ENCODE data around the gene RNF183. TPM values are rescaled to one million over a fixed set of nuclear protein-coding genes. Genes with fewer than 3 reads are reported as not detected.

RNF183 gene
- total RNA-seq, 1 donor from 2014 or later: not detected

DNA sequence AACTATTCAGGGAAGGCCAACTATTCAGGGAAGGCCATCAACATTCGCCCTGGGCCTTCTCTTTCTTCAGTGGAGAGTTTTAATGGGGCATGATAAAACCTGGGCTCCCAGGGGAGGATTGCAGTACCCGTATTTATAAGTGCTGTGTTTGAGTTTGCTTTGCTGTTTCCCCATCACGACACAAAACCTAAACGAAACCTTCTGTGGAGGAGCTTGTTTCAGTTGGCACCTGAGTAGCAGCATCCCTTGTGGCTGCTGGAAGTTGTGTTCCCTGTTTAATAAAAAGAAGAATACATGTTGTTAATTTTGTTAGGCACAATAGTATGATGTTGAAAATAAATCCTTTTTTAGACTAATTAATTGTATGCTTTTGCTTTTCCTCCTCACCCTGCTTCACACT is 28.6 kb upstream of the RNF183 start:
- Mint-ChIP-seq H3K4me1 (no peaks in the 10 kb centered on the region), H3K9me3 (no peaks in the 10 kb centered on the region), H3K27ac (no peak overlapping the region), H3K36me3 (ENCODE audit: low read depth) (no peaks in the 10 kb centered on the region), H3K27me3 (no peaks in the 10 kb centered on the region), H3K4me3 (no peak overlapping the region)
- DNase-seq: no peak
- CTCF ChIA-PET: no interaction called here
- ATAC-seq (ENCODE audit: low read depth): no peak
- POLR2A ChIA-PET: no interaction called here
- intact Hi-C loops (cut with micrococcal nuclease): no loop called here
- TF ChIP-seq, protein P1, sequence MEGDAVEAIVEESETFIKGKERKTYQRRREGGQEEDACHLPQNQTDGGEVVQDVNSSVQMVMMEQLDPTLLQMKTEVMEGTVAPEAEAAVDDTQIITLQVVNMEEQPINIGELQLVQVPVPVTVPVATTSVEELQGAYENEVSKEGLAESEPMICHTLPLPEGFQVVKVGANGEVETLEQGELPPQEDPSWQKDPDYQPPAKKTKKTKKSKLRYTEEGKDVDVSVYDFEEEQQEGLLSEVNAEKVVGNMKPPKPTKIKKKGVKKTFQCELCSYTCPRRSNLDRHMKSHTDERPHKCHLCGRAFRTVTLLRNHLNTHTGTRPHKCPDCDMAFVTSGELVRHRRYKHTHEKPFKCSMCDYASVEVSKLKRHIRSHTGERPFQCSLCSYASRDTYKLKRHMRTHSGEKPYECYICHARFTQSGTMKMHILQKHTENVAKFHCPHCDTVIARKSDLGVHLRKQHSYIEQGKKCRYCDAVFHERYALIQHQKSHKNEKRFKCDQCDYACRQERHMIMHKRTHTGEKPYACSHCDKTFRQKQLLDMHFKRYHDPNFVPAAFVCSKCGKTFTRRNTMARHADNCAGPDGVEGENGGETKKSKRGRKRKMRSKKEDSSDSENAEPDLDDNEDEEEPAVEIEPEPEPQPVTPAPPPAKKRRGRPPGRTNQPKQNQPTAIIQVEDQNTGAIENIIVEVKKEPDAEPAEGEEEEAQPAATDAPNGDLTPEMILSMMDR (IDR thresholded peaks at IDR 0.05): no peak

DNA sequence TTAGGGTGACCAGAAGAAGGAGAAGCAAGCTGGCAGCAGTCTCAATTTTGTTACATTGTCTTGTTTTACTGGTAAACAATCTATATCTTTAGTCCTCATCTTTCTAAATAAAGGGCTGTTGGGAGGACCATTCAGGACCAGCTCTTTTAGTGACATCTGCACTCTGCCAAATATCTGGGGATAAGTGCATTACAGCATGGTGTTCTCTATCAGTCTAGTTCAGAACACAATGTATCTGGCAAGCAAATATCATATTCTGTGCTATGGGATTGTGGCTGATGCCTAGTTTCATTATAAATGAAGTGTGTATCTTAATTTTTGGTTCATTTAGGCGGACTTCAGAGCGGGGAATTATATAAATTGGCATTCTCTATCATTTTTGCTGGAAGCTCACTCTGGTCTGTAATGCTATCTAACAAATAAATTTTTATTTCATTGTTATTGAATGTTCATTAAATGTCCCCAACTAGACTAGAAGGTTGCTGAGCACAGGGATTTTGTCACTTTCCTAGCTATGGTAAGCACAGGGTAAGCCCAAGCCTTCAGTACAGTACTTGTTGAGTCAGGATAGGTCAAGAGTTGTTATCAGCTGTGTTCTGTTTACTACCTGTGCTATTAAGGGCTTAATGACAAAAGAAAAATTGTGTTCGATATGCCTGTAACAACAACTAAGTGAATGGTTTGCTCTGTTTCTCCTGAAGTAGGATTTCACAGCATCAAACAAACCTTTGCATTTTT is 25.0 kb upstream of the RNF183 start:
- Mint-ChIP-seq H3K9me3 (no peaks in the 10 kb centered on the region), H3K27ac (no peak overlapping the region), H3K4me3 (no peak overlapping the region), H3K27me3 (no peaks in the 10 kb centered on the region), H3K36me3 (ENCODE audit: low read depth) (no peaks in the 10 kb centered on the region), H3K4me1 (no peaks in the 10 kb centered on the region)
- ATAC-seq (ENCODE audit: low read depth): no peak
- POLR2A ChIA-PET: interaction anchor here (1.2 kb wide), 1 partner anchor 12 kb away, joined by 3 read pairs; the partner anchor contains the start of gene WDR31
- TF ChIP-seq, protein P1 (IDR thresholded peaks at IDR 0.05): no peak
- CTCF ChIA-PET: no interaction called here
- DNase-seq: no peak
- intact Hi-C loops (cut with micrococcal nuclease): no loop called here

DNA sequence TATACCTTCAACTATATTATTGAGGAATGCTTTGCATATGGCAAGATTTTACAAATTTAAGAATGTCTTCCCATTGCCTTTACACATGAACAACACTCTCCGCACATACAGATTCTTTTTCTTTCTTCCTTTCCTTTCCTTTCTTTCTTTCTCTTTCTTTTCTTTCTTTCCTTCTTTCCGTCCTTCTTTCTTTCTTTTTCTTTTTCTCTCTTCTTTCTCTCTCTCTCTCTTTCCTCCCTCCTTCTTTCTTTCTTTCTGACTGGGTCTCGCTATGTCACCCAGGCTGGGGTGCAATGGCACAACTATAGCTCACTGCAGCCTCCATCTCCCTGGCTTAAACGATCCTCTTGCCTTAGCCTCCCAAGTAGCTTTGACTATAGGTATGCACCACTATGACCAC is 23.1 kb upstream of the RNF183 start:
- Mint-ChIP-seq H3K4me1 (no peaks in the 10 kb centered on the region), H3K27ac (no peak overlapping the region), H3K4me3 (no peak overlapping the region), H3K36me3 (ENCODE audit: low read depth) (no peaks in the 10 kb centered on the region), H3K9me3 (no peaks in the 10 kb centered on the region), H3K27me3 (no peaks in the 10 kb centered on the region)
- DNase-seq: no peak
- intact Hi-C loops (cut with micrococcal nuclease): no loop called here
- TF ChIP-seq, protein P1 (IDR thresholded peaks at IDR 0.05): no peak
- ChIA-PET POLR2A (no interaction called here), CTCF (no interaction called here)
- no peak for ATAC-seq (ENCODE audit: low read depth)

DNA sequence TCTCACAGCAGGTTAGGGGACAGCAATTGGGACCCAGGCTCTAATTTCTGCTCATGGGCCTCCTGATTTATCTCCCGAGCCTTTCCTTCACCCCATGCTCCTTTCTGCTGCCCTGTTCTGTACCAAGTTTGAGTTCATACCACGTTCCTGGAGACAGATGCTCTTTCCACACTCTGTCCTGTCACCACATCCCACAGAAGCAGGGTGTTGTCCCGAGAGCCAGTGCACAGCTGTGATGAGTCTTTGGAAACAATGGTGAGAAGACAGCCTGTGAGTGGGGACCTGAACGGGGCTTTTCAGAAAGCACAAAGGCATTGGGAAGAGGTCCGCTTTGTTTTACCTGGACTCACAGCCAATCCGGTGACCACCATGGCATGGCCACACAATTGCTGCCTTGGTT is 19.5 kb upstream of the RNF183 start:
- H3K9me3 Mint-ChIP-seq: no peaks in the 10 kb centered on the region
- ATAC-seq (ENCODE audit: low read depth) (no peak), DNase-seq (no peak)
- no peak overlapping the region for H3K27ac Mint-ChIP-seq
- H3K36me3 Mint-ChIP-seq (ENCODE audit: low read depth): no peaks in the 10 kb centered on the region
- TF ChIP-seq, protein P1 (IDR thresholded peaks at IDR 0.05): no peak
- ChIA-PET CTCF (no interaction called here), POLR2A (no interaction called here)
- H3K4me3 Mint-ChIP-seq: no peak overlapping the region
- H3K27me3 Mint-ChIP-seq: no peaks in the 10 kb centered on the region
- intact Hi-C loops (cut with micrococcal nuclease): no loop called here
- no peaks in the 10 kb centered on the region for H3K4me1 Mint-ChIP-seq

DNA sequence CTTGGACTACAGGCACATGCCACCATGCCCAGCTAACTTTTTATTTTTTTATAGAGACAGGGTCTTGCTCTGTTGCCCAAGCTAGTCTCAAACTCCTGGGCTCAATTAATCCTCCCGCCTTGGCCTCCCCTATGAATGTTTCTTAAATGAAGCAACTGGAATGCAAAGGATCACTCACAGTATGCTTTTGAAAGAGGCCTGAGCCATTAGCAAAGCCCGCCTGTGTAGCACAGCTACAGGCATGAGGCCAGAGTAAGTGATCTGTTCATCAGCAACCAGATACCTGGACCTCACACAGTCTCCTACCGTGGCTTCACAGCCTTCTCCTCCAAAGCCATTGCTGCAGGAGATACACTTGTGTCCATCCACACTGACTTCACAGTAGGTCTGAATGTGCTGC is 16.9 kb upstream of the RNF183 start:
- ATAC-seq (ENCODE audit: low read depth): no peak
- Mint-ChIP-seq H3K27me3 (no peaks in the 10 kb centered on the region), H3K36me3 (ENCODE audit: low read depth) (no peaks in the 10 kb centered on the region), H3K27ac (no peak overlapping the region), H3K9me3 (no peaks in the 10 kb centered on the region), H3K4me3 (no peak overlapping the region), H3K4me1 (no peaks in the 10 kb centered on the region)
- DNase-seq: no peak
- ChIA-PET CTCF (no interaction called here), POLR2A (no interaction called here)
- TF ChIP-seq, protein P1 (IDR thresholded peaks at IDR 0.05): no peak
- intact Hi-C loops (cut with micrococcal nuclease): no loop called here

All from activated B cell treated with CpG ODN at 0.5 μM for 24 hours (primary cell).